ENCODE data around the gene FOS. TPM values are rescaled to one million over a fixed set of nuclear protein-coding genes. Genes with fewer than 3 reads are reported as not detected.

Gene FOS
- total and polyA plus RNA-seq, 2 of the 8 experiments (the other 6 are each of a cell fraction or from before 2014, with no cell fraction given): 50.2 to 51.8 TPM

GRCh38 chr14:75242546-75243273 lies 35.9 kb upstream of the FOS start (continued):
- no peak for TF ChIP-seq CBX5 (IDR thresholded peaks at IDR 0.05; ENCODE audit: low read depth, low read length)
